Omental fat pad (tissue), 4 donors: ENCODE data around the gene GOLIM4. TPM values are rescaled to one million over a fixed set of nuclear protein-coding genes. Genes with fewer than 3 reads are reported as not detected.
"Not testable (repeated sequence)": the region's sequence is repeated elsewhere in the genome, so short reads cannot be mapped to it uniquely, and the experiment has no call there.

Experiments
- ATAC-seq: fragments of 150-250 bp; one replicate; pipeline ENCODE4 v1.9.1; 2016; ENCODE audit warnings: mild to moderate bottlenecking, moderate library complexity; ENCODE audit not compliant: low FRiP score
- DNase-seq: peaks from one replicate; pipeline ENCODE4 v3.0.0-alpha.2; 2019; ENCODE audit warnings: low spot score
- total RNA-seq, 4 donors: library from RNA; depleted of rRNA; stranded (reverse); fragments of >200 nt; gene quantifications; one replicate each; pipeline ENCODE4 v1.1.0, GENCODE V29; 2016
- TF ChIP-seq, protein P1 (sequence below), 3 donors: fragments of 450-650 bp; IDR thresholded peaks; one replicate each; pipeline ENCODE4 v1.5.1; 2016 to 2017; ENCODE audit warnings: antibody characterized with exemption in 3 of 3, mild to moderate bottlenecking in 3 of 3, moderate library complexity in 2 of 3

GOLIM4 gene, protein sequence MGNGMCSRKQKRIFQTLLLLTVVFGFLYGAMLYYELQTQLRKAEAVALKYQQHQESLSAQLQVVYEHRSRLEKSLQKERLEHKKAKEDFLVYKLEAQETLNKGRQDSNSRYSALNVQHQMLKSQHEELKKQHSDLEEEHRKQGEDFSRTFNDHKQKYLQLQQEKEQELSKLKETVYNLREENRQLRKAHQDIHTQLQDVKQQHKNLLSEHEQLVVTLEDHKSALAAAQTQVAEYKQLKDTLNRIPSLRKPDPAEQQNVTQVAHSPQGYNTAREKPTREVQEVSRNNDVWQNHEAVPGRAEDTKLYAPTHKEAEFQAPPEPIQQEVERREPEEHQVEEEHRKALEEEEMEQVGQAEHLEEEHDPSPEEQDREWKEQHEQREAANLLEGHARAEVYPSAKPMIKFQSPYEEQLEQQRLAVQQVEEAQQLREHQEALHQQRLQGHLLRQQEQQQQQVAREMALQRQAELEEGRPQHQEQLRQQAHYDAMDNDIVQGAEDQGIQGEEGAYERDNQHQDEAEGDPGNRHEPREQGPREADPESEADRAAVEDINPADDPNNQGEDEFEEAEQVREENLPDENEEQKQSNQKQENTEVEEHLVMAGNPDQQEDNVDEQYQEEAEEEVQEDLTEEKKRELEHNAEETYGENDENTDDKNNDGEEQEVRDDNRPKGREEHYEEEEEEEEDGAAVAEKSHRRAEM
- 10 to 100 TPM; 30.3 to 46.2 (median 34.8) TPM for total RNA-seq

DNA sequence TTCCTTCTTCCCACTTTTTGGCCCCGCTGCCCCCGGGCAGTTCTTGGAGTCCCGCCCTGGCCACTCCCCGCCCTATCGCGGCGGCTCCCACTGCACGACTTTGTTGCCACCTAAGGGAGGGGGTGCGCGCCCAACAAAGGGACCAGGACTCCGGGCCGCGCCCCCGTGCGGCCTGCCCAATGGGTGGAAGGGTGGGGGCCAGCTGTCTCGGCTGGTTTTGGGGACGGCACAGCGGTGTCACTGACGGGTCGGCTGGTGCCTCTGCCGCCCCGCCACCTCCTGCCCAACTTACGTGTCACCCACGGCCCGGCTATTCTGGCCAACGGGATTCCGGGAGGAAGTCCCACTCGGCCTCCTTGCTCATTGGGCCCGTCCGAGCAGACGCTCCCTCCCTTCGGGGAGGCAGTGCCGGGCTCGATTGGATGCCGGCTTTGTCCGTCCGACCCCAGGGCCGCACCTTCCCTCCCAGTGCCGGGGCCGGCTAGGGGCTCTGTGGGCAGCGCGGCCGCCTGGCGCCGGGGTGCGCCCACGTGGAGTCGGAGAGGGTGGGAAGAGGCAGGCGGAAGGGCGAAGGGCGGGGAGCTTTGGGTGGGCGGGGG lies at the start of gene GOLIM4:
Gene GOLIM4 (minus strand): TSS at position 314 of the 599 bp plus-strand sequence. CDS start 639 bp downstream, outside the sequence.
- TF ChIP-seq, protein P1, sequence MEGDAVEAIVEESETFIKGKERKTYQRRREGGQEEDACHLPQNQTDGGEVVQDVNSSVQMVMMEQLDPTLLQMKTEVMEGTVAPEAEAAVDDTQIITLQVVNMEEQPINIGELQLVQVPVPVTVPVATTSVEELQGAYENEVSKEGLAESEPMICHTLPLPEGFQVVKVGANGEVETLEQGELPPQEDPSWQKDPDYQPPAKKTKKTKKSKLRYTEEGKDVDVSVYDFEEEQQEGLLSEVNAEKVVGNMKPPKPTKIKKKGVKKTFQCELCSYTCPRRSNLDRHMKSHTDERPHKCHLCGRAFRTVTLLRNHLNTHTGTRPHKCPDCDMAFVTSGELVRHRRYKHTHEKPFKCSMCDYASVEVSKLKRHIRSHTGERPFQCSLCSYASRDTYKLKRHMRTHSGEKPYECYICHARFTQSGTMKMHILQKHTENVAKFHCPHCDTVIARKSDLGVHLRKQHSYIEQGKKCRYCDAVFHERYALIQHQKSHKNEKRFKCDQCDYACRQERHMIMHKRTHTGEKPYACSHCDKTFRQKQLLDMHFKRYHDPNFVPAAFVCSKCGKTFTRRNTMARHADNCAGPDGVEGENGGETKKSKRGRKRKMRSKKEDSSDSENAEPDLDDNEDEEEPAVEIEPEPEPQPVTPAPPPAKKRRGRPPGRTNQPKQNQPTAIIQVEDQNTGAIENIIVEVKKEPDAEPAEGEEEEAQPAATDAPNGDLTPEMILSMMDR (IDR thresholded peaks at IDR 0.05): no peak
- ATAC-seq (peak; percentile 99), DNase-seq (peak; percentile 69)

DNA sequence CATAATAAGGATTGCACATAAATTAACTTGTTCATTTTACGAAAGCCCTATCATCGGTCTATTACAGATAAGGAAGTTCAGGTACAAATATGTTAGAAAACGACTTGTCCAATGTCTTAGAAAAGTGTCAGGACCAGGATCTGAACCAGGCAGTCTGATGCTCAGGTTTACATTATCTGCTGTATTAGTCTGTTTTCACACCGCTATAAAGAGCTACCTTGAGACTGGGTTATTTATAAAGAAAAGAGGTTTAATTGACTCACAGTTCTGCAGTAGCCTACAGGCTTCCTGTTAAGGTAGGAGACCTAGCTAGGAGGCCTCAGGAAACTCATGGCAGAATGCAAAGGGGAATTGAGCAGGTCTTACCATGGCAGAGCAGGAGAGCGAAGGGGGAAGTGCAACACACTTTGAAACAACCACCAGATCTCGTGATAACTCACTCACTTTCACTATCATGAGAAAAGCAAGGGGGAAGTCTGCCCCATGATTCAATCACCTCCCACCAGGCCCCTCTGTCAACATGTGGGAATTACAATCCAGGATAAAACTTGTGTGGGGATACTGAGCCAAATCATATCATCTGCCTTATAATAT lies 45.8 kb upstream of the GOLIM4 start:
- TF ChIP-seq, protein P1 (IDR thresholded peaks at IDR 0.05): no peak
- no peak for DNase-seq
- no peak for ATAC-seq

DNA sequence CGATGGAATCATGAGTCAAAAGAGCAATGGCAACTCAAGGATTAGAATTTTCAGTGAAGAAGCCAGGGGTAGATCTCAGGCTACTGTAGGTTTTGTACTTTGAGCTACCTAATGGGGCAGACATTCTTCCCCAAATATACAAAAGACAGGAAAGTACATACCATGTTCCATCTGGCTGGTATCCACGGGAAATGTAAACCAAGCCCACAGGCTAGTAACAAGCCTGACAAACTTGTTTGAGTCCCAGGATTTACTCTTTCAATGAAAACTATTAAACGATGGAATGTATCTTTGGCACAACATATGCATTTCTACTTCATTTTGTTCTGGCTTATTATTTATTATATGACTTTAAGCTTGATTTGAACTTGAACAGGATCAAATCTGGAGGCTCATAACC lies 44.2 kb upstream of the GOLIM4 start:
- TF ChIP-seq, protein P1 (IDR thresholded peaks at IDR 0.05): no peak

DNA sequence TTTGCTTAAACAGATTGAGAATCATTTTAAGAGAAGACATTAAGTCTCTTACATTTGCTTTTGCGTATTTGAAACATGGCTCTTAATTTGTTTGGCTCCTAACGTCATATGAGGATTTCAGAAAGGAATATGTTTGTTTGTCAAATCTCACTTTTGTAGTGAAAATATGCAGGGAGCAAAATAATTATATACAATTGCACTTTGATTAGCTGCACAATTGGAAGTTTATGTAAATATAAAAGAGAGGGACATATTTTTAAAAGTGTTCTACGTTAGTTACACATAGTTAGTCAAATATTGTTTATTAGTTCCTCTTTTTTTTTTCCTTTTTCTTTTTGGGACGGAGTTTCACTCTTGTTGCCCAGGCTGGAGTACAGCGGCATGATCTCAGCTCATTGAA lies 42.7 kb upstream of the GOLIM4 start:
- DNase-seq (no peak), ATAC-seq (no peak)
- TF ChIP-seq, protein P1 (IDR thresholded peaks at IDR 0.05): no peak

More for the DNA sequence above, 44.2 kb upstream of the GOLIM4 start:
- ATAC-seq (no peak), DNase-seq (no peak)

DNA sequence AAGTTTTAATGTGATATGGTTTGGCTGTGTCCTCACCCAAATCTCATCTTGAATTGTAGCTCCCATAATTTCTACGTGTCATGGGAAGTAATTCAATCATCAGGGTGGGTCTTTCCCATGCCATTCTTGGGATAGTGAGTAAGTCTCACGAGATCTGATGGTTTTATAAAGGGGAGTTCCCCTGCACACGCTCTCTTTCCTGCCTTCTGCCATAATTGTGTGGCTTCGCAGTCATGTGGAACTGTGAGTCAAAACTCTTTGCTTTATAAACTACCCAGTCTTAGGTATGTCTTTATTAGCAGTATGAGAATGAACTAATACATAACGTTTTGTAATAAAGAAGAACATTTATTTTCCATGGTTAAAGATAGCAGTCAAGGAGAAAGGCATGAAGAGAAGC lies 39.2 kb upstream of the GOLIM4 start:
- TF ChIP-seq, protein P1 (IDR thresholded peaks at IDR 0.05): no peak
- ATAC-seq: no peak

DNA sequence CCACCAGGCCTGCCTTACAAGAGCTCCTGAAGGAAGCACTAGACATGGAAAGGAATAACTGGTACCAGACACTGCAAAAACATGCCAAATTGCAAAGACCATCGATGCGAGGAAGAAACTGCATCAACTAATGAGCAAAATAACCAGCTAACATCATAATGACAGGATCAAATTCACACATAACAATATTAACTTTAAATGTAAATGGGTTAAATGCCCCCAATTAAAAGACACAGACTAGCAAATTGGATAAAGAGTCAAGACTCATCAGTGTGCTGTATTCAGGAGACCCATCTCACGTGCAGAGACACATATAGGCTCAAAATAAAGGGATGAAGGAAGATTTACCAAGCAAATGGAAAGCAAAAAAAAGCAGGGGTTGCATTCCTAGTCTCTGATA lies 34.5 kb upstream of the GOLIM4 start:
- ATAC-seq: not testable (repeated sequence)

More for the DNA sequence above, 39.2 kb upstream of the GOLIM4 start:
- DNase-seq: no peak

DNA sequence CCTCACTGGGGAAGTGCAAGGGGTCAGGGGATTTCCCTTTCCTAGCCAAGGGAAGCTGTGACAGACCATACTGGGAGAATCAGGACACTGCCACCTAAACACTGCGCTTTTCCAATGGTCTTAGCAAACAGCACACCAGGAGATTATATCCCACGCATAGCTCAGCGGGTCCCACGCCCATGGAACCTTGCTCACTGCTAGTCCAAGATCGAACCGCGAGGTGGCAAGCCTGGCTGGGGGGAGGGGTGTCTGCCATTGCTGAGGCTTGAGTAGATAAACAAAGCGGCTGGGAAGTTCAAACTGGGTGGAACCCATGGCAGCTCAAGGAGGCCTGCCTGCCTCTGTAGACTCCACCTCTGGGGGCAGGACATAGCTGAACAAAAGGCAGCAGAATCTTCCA lies 32.7 kb upstream of the GOLIM4 start:
- DNase-seq, ATAC-seq: not testable (repeated sequence)

More for the DNA sequence above, 34.5 kb upstream of the GOLIM4 start:
- DNase-seq: not testable (repeated sequence)
